ENCODE measurements around the gene MPZL2.

DNA sequence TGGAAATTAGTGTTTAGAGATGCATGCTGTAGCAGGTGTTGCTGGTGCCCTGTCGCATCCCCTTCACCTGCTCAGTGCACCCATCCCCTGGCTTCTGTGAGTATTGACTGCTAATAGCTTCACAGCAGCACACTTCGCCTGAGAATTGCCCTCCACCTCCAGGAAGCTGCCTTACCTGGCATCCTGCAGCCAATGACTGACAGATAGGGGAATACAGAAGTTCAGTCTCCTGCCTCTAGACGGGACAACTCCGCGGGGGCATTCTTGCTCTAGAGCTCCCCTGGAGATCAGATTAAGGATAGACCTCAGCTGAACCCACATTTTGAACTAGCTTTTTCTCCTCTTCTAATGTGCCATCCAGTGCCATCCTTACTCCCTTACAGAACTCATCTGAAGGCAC lies 31.1 kb upstream of the MPZL2 start:
- TF ChIP-seq POLR2A (IDR thresholded peaks at IDR 0.05; ENCODE audit: low read depth) (no peak), CTCF (IDR thresholded peaks at IDR 0.05) (no peak), POLR2AphosphoS5 (IDR thresholded peaks at IDR 0.05) (no peak)
